Measurements from ENCODE around the gene IL1R1.

GRCh38 chr2:102181919-102182635 is 39.5 kb downstream of the IL1R1 start:
- no peak for TF ChIP-seq POLR2A (IDR thresholded peaks at IDR 0.05)
- TF ChIP-seq CTCF (IDR thresholded peaks at IDR 0.05), result no peak
